Measurements from ENCODE around the gene COPS7B.

Gene COPS7B

GRCh38 chr2:231764124-231764523, 22.1 kb upstream of the COPS7B start:
- no peak for TF ChIP-seq ISL1 (CRISPR knock-in tag; IDR thresholded peaks at IDR 0.05)
- no peak for TF ChIP-seq RARB (CRISPR knock-in tag; IDR thresholded peaks at IDR 0.05)
- no peak for TF ChIP-seq ZNF70 (CRISPR knock-in tag; IDR thresholded peaks at IDR 0.05)
- no peak for TF ChIP-seq ESRRG (CRISPR knock-in tag; IDR thresholded peaks at IDR 0.05)
- TF ChIP-seq PATZ1 (CRISPR knock-in tag; IDR thresholded peaks at IDR 0.05; ENCODE audit: borderline replicate concordance): no peak
- TF ChIP-seq SNAI2 (CRISPR knock-in tag; IDR thresholded peaks at IDR 0.05): no peak
- no peak for TF ChIP-seq ZC3H10 (CRISPR knock-in tag; IDR thresholded peaks at IDR 0.05)
- no peak for ATAC-seq

- TF ChIP-seq ZFP30 (CRISPR knock-in tag; IDR thresholded peaks at IDR 0.05): no peak
- TF ChIP-seq ISL1 (CRISPR knock-in tag; IDR thresholded peaks at IDR 0.05): no peak
- no peak for TF ChIP-seq ZNF565 (CRISPR knock-in tag; conservative IDR thresholded peaks at IDR 0.05; ENCODE audit: low read depth)
- no peak for TF ChIP-seq ZC3H10 (CRISPR knock-in tag; IDR thresholded peaks at IDR 0.05)
- TF ChIP-seq CSDC2 (CRISPR knock-in tag; IDR thresholded peaks at IDR 0.05): no peak
- TF ChIP-seq ESRRG (CRISPR knock-in tag; IDR thresholded peaks at IDR 0.05): no peak
- no peak for TF ChIP-seq CSRNP3 (CRISPR knock-in tag; IDR thresholded peaks at IDR 0.05)
- TF ChIP-seq TCF4 (CRISPR knock-in tag; IDR thresholded peaks at IDR 0.05; ENCODE audit: borderline replicate concordance): no peak
- TF ChIP-seq PPARA (CRISPR knock-in tag; IDR thresholded peaks at IDR 0.05; ENCODE audit: borderline replicate concordance): no peak
- no peak for TF ChIP-seq ZNF70 (CRISPR knock-in tag; IDR thresholded peaks at IDR 0.05)
- no peak for TF ChIP-seq PATZ1 (CRISPR knock-in tag; IDR thresholded peaks at IDR 0.05; ENCODE audit: borderline replicate concordance)
- TF ChIP-seq TSHZ2 (CRISPR knock-in tag; IDR thresholded peaks at IDR 0.05): no peak
- no peak for TF ChIP-seq POU6F1 (CRISPR knock-in tag; IDR thresholded peaks at IDR 0.05; ENCODE audit: borderline replicate concordance, low read depth)
- no peak for TF ChIP-seq RARB (CRISPR knock-in tag; IDR thresholded peaks at IDR 0.05)
- no peak for TF ChIP-seq BACH2 (CRISPR knock-in tag; IDR thresholded peaks at IDR 0.05; ENCODE audit: borderline replicate concordance)
- no peak for TF ChIP-seq ARNTL (CRISPR knock-in tag; IDR thresholded peaks at IDR 0.05; ENCODE audit: borderline replicate concordance, low read depth)
- no peak for TF ChIP-seq GLIS3 (CRISPR knock-in tag; IDR thresholded peaks at IDR 0.05)
- no peak for ATAC-seq
These were observed 21.5 kb upstream of the COPS7B start for GRCh38 chr2:231764760-231765159.

- ATAC-seq: no peak
- TF ChIP-seq ESRRG (CRISPR knock-in tag; IDR thresholded peaks at IDR 0.05): no peak
- TF ChIP-seq PPARA (CRISPR knock-in tag; IDR thresholded peaks at IDR 0.05; ENCODE audit: borderline replicate concordance): no peak
- TF ChIP-seq ZNF565 (CRISPR knock-in tag; conservative IDR thresholded peaks at IDR 0.05; ENCODE audit: low read depth): no peak
- TF ChIP-seq TSHZ2 (CRISPR knock-in tag; IDR thresholded peaks at IDR 0.05): no peak
- no peak for TF ChIP-seq CSRNP3 (CRISPR knock-in tag; IDR thresholded peaks at IDR 0.05)
- TF ChIP-seq PATZ1 (CRISPR knock-in tag; IDR thresholded peaks at IDR 0.05; ENCODE audit: borderline replicate concordance): no peak
- no peak for TF ChIP-seq ZFP3 (CRISPR knock-in tag; IDR thresholded peaks at IDR 0.05)
- no peak for TF ChIP-seq OSR1 (CRISPR knock-in tag; IDR thresholded peaks at IDR 0.05)
- no peak for TF ChIP-seq ZC3H10 (CRISPR knock-in tag; IDR thresholded peaks at IDR 0.05)
- no peak for TF ChIP-seq TOX (CRISPR knock-in tag; IDR thresholded peaks at IDR 0.05; ENCODE audit: borderline replicate concordance)
These were observed 20.7 kb upstream of the COPS7B start for GRCh38 chr2:231765496-231765929.
